Ecto neural progenitor cell (in vitro differentiated cells): Measurements from ENCODE around the gene ACADSB.

Experiments
- DNase-seq: peaks from one replicate; pipeline ENCODE4 v3.0.0-alpha.2; 2018; ENCODE audit warnings: low spot score

The ACADSB gene

DNA sequence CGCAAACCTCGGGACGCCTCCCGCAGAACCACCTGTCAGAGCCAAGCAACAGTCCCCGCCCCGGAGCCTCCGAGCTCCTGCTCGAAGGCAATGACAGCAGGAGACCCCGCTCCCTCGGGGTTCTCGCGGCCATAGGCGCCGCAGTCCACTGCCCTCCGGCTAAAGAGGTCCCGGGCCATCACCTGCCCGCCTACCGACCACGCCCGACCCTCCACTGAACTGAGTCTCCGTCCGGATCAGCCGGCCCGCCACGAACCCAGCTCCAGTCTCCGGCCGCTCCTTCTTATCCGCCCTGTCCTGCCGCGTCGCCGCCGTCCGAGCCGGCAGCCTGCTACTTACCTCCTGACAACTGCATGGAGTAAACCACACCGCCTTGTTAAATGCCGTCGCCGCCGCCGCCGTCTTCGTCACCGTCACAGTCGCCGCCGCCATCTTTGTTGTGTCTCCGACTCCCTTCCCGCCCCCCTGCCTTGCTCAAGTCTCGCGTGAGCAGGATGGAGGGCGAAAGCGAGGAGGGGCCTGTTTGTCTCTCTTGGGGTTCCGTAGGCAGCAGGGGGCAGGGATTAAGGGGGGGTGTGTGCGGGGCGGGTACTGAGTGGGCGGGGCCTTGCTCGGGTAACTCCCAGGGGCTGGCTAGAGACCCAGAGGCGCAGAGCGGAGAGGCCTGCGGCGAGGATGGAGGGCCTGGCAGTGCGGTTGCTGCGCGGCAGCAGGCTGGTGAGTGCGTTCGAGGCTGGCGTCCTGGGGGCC, at the start of gene ACADSB, which contains the start of gene IKZF5:
Gene ACADSB, plus strand, starts transcription at position 652 of the 750 bp plus-strand sequence. Its CDS starts 24 bp downstream, at position 676.
Gene IKZF5, minus strand, starts transcription at position 441 of the 750 bp plus-strand sequence. CDS start 10,170 bp downstream, outside the sequence.
- DNase-seq: peak; percentile 94

DNA sequence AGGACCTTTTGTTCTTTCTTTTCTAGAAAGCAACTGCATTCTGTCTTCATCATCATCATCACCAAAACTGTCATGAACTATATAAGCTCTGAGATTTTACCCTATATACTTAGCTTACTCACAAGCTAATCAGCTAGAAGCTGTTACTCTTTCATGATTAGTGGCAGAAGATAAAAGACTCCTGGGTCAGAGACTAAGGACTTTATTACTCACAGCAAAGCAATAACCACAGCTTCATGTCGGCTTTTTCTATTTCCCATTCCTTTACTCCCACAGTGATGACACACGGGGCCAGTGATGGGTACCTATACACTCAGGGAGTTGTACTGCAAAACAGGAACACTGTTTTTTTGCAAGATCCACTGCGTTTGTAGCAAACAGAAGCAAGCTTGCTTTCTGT, 46.4 kb upstream of the ACADSB start:
- DNase-seq: no peak

DNA sequence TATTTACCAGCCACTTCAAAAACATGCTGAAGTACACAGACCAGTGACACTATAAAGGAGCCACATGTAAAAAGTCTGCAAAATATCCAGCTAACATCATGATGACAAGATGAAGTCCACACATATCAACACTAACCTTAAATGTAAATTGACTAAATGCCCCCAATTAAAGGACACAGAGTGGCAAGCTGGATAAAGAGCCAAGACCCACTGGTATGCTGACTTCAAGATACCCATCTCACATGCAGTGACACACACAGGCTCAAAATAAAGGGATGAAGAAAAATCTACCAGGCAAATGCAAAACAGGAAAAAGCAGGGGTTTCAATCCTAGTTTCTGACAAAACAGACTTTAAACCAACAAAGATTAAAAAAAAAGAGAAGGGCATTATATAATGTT, 41.9 kb upstream of the ACADSB start:
- DNase-seq: no peak

DNA sequence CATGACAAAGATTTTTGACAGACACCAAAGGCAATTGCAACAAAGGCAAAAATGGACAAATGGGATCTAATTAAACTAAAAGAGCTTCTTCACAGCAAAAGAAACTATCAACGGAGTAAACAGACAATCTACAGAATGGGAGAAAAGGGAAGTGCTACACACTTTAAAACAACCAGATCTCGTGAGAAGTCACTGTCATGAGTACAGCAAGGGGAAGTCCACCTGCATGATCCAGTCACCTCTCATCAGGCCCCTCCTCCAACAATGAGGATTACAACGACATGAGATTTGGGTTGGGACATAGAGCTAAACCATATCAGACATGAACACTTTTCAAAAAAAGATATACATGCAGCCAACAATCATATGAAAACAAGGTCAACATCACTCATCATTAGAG, 40.1 kb upstream of the ACADSB start:
- DNase-seq: no peak

DNA sequence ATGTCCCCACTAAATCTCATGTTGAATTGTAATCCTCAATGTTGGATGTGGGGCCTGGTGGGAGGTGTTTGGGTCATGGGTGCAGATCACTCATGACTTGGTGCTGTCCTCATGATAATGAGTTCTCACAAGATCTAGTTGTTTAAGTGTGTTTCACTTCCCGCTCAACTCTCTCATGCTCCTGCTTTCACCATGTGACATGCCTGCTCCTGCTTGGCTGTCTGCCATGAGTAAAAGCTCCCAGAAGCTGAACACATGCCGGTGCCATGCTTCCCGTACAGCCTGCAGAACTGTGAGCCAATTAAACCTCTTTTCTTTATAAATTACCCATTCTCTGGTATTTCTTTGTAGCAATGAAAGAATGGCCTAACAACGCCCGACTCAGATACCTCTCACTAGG, 34.8 kb upstream of the ACADSB start:
- DNase-seq: no peak

DNA sequence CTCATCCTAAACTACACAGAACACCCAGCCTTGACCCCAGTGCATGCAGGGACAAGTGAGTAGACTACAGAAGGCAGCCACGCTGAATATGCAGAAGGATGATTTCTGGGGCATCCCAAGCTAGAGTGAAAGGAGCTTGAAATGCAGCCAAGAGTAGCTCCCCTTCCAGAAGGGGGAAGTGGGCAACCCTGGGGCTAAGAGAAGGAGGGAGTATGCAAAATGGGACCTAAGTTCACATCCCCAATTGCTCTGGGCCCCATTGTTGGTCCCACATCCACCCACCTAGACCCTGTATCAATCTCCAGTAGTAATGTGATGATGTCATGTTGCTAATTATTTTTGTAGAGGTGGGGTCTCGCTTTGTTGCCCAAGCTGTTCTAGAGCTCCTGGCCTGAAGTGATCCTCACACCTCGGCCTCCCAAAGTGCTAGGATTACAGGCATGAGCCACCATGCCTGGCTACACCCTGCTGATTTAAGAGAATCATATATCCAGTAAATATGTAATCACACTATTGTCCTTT, 34.2 kb upstream of the ACADSB start:
- no peak for DNase-seq

DNA sequence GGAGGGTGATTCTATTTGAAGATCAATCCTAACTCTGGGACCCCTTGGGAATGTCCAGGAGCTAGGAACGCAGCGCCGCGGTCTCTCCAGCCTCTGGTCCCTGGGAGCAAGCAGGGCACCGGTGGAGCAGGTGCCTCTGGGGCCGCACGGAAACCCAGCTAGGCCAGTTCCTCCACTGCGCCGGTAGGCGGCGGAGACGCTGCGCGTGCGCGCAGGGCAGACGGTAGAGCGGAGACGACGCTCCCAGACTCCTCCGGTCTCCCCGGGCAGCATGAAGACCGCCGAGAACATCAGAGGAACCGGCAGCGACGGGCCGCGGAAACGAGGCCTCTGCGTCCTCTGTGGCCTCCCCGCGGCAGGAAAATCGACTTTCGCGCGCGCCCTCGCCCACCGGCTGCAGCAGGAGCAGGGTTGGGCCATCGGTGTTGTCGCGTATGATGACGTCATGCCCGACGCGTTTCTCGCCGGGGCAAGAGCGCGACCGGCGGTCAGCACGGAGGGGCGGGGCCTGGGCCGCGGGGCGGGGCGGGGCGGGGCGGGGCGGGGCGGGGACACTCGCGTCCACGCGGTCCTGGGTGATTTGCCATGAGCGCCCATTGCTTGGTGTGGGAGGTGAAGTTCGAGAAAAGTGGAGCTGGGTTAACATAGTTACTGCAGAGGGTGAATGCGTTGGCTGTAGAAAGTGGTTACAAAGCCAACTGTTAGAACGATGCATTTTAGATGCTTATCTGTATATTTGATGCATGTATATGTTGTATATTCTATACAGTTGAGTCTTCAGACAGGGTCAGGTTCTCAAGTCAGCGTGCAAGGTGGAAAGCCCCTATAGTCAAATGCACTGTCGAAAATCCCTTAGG, 28.4 kb upstream of the ACADSB start, which contains the start of gene PSTK:
Gene PSTK, plus strand, starts transcription at position 193 of the 857 bp plus-strand sequence. Its CDS starts 79 bp downstream, at position 272.
- peak; percentile 94 for DNase-seq

DNA sequence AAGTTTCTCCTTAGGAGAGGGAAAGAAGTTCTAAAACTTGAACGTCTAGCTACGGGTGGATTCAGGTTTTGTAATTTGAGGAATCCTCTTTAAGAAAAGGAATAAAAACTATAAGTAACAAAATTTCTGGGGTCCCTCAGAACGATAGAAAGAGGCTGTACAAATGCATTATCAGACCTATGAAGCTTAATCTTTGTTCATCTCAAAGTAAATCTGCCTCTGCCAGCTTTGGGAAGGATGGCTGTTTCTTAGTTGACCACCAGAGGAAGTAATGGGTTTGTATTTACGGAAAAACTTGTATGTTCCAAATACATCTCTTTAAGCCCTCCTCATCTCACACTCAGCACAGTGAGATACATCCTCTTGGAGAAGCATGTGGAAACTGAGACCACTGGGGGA, 27.7 kb upstream of the ACADSB start:
- DNase-seq: no peak

DNA sequence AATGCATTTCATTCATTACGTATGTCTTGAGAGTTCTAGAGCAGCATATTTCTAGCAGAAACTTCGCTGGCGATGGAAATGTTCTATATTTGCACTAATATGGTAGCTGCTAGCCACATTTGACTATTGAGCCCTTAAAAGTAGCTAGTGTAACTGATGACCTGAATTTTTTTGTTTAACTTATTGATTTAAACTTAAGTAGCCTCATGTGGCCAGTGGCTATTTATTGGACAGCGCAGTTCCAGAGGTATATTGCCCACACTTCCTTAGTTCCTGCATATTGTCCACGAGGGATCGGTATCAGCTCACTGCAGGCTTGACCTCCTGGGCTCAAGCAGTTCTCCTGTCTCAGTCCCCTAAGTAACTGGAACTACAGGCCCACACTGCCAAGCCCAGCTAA, 24.9 kb upstream of the ACADSB start:
- DNase-seq: no peak

DNA sequence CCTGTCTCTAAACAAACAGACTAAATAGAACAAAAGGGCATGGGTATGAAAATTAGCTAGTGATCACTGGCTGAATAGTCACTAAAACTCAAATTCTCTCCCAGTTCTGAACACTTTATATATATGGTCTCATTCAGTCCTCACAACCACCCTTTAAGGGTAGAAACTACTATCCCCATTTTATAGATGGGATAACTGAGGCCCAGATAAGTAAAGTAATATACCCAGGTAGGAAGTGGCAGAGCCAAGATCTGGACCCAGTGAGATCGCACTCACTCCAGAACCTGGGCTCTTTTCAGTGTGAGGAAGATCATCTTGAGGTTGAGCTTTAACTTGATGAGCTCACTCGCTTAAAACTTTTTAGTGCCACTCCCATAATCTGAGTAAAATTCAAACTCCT, 24.1 kb upstream of the ACADSB start:
- no peak for DNase-seq

DNA sequence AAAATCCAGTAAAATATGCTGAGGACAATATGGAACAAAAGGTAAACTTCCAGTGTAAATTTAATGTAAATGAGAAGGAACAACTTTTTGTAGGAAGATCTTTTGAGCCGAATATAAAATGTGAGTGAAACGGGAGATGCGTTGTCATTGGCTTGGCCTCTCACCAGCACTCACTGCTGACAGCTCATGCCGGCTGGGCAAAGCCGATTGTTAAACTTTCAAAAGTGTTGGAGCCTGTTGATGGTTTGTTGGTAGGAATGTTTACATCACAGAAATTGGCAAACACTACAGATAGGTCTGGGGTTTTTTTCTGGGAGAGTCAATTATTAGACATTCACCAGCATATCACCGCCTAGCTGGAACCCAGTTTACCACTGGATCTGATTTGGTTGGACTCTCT, 22.5 kb upstream of the ACADSB start:
- DNase-seq: no peak

DNA sequence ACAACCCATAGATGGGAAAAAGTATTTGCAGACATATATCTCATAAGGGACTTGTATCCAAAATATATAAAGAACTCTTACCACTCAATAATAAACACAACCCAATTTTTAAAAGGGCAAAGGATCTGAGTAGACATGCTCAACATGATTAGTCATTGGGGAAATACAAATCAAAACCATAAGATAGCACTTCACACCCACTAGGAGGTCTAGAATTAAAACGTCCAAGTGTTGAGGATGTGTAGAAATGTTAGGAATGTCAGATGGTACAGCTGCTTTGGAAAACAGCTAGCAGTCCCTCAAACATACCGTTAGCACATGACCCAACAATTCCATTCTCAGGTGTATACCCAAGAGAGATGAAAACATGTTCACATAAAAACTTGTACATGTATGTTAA, 20.3 kb upstream of the ACADSB start:
- DNase-seq: no peak

DNA sequence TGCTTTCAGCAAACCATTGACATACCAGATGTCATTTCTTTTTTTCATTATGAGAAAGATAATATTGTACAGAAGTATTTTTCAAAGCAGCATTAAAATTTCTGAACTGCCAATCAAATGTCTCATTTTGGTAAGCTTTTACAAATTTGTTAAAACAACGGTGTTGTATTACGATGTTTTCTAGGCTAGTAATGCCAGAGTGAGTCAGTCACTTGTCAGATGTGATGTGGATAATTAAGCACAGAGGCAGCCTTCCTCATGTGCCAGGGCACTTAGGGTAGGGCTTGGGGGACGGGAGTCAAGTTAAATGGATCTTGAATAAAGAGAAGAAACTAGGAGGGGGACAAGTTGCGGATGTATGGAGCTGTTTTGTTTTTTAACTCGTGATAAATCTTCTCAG, 18.5 kb upstream of the ACADSB start:
- no peak for DNase-seq

DNA sequence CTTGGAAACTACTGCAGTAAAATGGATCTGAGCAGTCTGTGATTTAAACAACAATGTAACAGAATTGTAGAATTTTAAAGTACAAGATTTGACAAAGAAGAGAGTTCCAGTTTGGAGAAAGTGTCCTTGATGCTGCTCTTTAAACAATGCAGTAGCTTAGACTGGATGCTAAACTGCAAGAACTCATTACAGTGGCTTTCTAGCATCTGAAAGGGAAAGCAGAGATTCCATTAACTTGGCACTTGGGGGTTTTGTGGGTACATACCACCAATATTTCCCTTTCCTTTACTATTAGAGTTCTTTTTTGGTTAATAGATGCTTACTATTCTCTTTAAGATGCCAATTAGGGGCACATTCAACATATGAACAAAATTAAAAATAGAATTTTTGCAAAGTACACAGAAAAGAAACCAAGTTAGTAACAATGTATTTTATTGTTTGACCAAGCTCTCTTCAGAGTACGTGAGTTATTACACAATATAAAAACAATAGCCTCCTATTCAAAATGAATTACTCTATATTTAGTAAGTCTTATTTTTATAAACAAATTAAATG, 16.7 kb upstream of the ACADSB start:
- DNase-seq: no peak

DNA sequence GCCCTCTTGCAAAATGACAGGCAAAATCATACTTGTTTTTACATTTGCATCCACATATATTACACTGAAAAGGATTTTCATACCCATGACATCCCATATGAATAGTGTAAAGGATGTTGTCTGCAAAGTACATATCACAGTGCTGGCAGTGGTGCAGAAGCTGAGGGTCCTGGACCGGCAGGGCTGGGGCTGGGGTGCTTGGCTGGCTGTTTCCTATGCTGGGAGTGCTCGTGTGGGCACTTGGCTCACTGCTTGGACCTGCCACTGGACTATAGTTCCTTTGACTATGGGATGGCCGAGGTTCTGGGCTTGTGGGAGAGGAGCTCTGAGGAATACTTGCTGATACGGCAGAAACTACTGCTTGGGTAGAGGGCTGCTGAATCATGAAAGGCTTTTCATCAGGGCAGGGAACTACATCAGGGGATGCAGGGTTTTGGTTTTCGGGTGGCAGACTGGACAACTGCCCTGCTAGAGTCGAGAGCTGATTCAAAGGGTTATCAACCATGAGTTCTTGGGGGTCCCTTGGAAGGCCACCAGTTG, 14.9 kb upstream of the ACADSB start:
- DNase-seq: no peak

DNA sequence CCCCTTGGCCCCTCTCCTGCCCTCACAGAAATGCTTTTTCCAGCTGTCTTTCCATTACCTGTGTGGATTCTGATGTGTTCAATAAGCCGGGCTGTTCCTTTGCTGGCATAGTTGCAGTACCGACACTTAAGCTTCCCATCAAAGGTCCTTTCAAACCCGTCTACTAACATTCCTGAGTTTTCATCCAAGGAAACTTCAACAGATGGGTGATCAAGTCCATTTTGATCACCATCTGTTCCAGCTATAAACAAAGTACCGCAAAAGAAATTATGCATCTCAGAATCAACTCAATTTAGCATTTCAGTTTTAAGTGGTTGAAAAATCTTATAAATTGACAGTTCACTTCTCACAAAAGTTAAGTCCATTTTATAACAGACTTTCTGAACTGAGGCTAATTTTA, 12.9 kb upstream of the ACADSB start:
- DNase-seq: no peak

DNA sequence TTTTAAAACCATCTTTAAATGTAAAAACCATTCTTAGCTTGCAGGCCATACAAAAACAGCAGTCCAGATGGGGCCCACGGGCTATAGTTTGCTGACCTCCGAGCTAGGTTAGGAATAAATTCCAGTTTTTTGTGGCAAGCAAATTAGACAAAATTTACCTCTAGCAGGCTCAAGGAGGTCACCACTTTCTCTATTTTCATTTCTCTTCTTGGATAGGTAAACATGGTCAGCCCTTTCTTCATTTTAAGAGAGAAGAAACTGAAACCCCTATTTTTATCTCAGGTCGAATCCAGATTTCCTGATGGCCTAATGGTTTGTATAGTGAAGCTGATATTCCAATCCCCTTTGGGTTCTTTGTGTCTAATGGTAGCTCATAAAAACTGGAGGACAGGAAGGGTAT, 10.9 kb upstream of the ACADSB start:
- no peak for DNase-seq

DNA sequence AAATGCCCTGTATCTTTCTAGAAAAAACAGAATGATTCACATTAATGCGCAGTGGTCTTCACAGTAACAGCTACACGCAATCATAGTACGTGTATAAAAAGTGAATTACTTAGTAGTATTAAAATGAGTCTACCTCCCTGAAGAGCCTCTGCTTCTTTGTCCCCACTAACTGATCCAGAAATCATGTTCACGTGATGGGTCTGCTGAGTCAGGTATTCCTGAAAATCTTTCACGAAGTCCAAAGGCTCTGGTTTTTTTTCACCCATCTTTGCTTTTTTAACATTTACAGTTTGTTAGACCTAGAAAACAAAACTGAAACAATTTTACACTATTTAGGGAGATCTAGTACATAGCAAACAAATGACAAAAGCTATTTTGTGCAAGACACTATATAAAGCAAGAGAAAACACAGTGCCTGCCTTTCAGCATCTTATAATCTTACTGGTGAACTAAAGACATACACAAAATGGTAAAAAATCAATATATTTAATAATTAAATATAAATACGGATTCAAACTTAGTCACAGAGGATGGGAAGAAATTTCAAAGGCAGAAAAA, 10.4 kb upstream of the ACADSB start:
- no peak for DNase-seq

DNA sequence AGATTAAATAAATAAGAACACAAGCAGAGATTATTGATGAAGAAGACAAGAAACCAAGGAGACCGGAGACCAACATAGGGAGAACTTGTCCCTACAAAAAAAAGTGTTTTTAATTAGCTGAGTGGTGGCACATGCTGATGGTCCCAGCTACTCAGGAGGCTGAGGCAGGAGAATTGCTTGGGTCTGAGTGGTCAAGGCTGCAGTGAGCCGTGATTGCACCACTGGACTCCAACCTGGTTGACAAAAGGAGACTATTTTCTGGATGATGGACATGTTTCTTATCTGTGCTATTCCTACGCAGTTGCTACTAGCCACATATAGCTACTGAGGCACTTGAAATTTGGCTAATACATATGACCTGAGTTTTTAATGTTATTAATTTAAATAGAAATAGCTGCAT, 9.9 kb upstream of the ACADSB start:
- no peak for DNase-seq

DNA sequence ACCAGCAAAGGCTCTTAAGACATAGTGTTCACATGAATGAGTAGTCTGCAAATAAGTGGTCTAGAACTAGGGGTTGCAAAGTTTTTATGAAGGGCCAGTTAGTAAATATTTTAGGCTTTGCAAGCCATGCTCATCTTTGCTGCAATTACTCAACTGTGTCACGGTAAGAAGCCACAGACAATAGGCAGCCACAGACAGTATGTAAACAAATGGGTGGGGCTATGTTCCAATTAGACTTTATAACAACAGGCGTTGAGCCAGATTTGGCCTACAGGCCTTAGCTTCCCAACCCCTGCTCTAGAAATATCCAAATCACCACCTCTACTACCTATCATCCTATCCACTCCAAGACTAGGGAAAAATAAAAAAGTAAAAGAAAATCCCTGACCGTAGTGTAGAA, 9.5 kb upstream of the ACADSB start:
- no peak for DNase-seq

DNA sequence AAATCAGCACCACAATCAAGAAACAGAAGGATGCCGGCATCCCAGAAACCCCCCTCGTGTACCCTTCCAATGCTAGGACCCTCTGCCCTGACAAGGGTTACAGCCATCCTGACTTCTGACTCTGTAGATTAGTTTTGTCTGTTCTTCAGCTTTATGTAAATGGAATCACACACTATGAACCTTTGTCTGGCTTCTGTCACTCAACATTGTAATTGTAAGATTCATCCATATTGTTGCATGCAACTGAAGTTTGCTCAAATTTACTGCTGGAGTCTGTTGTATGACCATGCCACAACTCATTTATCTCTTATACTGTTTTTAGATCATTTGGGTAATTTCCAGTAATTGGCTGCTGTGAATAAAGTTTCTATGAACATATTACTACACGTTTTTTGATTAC, 8.7 kb upstream of the ACADSB start:
- no peak for DNase-seq

DNA sequence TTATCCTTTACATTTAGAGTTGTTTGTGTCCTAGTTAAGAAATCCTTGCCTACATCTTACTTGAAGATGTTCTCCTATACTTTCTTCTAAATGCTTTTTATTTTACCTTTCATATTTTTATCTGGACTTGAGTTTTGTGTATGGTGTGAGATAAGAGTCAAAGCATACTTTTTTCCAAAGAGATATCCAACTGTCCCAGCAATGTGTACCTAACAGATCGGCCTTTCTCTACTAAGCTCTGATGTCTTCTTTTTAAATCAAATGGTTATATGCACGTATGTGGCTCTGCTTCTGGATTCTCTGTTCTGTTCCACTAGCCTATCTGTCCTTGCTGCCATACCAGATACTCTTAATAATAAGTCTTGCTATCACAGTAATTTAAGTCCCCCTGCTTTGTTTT, 7.4 kb upstream of the ACADSB start:
- DNase-seq: no peak
